DMS153 (cell line): ENCODE results near the gene DHRS12.

Experiments
- DNase-seq: peaks from one replicate; lab custom pipeline; 2025; lab: John Stamatoyannopoulos, UW

Gene DHRS12

GRCh38 chr13:51803422-51804294, at the start of gene DHRS12:
DHRS12 (minus strand) TSS chr13:51804163; CDS start chr13:51799659, 4,504 bp downstream.
- peak; percentile 69 for DNase-seq

- DNase-seq = no peak
Observed at GRCh38 chr13:51849145-51850101, 45.5 kb upstream of the DHRS12 start.

GRCh38 chr13:51848674-51849073, 44.7 kb upstream of the DHRS12 start:
- DNase-seq = no peak

GRCh38 chr13:51846756-51847155, 42.8 kb upstream of the DHRS12 start:
- no peak for DNase-seq

GRCh38 chr13:51845574-51846318, 41.8 kb upstream of the DHRS12 start:
- DNase-seq = no peak

- DNase-seq = peak; percentile 10
Observed at GRCh38 chr13:51844862-51845573, 41.1 kb upstream of the DHRS12 start, which contains the start of gene TMEM272. TMEM272 (minus strand) TSS chr13:51845177; CDS start chr13:51838530, 6,647 bp downstream.

- no peak for DNase-seq
Observed at GRCh38 chr13:51843529-51843928, 39.6 kb upstream of the DHRS12 start.

- DNase-seq = no peak
Observed at GRCh38 chr13:51841732-51842131, 37.8 kb upstream of the DHRS12 start.

- no peak for DNase-seq
Observed at GRCh38 chr13:51840917-51841316, 37.0 kb upstream of the DHRS12 start.

GRCh38 chr13:51839711-51840540, 36.0 kb upstream of the DHRS12 start:
- no peak for DNase-seq

GRCh38 chr13:51838240-51838846, 34.4 kb upstream of the DHRS12 start:
- DNase-seq = no peak

GRCh38 chr13:51837016-51837415, 33.1 kb upstream of the DHRS12 start:
- DNase-seq = no peak

GRCh38 chr13:51834581-51835171, 30.7 kb upstream of the DHRS12 start:
- no peak for DNase-seq

GRCh38 chr13:51833980-51834379, 30.0 kb upstream of the DHRS12 start:
- no peak for DNase-seq

GRCh38 chr13:51832471-51833152, 28.6 kb upstream of the DHRS12 start:
- DNase-seq = no peak

GRCh38 chr13:51831519-51831918, 27.6 kb upstream of the DHRS12 start:
- DNase-seq = no peak

- no peak for DNase-seq
Observed at GRCh38 chr13:51829568-51829899, 25.6 kb upstream of the DHRS12 start.

GRCh38 chr13:51828730-51829567, 25.0 kb upstream of the DHRS12 start:
- no peak for DNase-seq
